SW480 (cell line): Measurements from ENCODE around the gene CRYBG1.
A peak's percentile ranks its signal among the peaks of the same experiment; 100 is the strongest.

Experiments used
- DNase-seq: peaks from one replicate; pipeline ENCODE4 v3.0.0-alpha.2; 2016; ENCODE audit warnings: low spot score

The CRYBG1 gene

DNA sequence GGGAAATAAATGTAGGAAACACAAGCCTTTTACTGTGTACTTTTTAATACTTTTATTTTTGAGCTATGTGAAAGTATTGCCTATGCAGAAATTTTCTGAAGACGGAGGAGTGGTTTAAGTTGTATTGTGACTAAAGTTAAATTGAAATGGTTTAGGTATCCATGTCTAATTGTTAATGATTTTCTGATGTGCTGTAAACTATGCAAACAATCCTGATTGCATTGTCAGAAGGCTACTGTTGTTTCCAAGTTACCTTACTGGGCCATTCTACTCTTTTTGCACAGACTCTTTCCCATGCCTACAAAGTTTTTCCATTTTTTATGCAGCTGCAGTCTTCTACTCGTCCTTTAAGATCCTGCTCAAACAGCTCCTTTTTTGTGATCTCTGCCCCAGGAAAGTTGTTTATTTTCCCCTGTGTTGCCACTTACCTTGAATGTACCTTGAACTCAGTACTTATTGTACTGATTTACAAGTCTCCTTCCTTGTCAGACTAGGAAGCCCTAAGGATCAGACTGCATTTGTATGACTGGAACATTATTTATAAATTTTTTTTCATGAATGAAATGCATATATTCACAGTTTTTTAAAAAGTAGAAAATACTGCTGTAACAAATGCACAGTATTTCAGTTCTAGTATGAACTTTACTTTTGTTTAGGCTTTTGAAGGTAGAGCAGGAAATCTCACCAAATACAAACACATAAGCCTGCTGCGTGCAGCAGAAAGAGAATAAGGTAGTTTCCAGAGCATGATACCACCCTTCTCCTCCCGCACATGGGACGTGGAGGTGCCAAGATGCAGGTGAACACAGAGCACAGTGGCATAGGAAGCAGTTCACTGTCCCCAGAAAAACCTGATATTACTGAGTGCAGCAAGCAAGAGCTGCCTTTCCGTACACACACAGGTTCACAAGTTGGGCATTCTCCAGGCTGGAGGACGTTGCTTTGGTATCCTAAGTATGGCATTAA is 97.8 kb downstream of the CRYBG1 start:
- DNase-seq, result no peak

DNA sequence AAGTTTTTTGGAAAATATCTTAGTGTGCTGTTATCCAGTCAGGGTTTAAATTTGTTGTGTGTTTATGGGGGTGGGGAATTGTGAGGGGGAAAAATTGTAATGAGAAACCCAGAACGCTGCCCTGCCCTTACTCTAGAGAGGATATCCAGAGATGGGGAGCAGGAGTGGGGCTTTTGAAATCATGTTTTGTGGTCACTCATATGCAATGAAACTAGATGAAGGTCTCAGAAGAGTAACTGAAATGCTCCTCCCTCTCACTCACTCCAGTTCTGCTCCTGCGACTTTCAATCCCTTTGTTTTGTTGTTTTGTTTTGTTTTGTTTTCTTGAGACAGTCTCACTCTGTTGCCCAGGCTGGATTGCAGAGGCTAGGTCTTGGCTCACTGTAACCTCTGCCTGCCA is 100.0 kb downstream of the CRYBG1 start:
- no peak for DNase-seq

DNA sequence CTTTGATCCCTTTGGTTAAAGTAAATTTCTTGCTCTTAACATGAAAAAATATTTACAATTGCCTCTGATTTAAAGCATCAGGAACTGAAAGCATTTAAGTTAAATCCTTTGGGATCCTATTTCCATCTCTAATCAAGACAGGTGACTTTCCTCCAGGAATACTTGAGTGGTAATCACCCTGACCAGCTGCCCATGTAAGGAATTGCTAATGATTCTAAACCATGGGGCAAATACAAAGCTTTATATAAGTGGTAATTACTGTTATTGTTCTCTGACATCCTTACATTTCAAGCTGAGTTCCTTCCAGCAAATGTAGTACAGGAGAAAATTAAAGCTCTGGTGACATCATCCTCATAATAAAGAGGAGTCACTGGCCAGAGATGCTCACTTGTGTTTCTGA is 100.6 kb downstream of the CRYBG1 start:
- no peak for DNase-seq

DNA sequence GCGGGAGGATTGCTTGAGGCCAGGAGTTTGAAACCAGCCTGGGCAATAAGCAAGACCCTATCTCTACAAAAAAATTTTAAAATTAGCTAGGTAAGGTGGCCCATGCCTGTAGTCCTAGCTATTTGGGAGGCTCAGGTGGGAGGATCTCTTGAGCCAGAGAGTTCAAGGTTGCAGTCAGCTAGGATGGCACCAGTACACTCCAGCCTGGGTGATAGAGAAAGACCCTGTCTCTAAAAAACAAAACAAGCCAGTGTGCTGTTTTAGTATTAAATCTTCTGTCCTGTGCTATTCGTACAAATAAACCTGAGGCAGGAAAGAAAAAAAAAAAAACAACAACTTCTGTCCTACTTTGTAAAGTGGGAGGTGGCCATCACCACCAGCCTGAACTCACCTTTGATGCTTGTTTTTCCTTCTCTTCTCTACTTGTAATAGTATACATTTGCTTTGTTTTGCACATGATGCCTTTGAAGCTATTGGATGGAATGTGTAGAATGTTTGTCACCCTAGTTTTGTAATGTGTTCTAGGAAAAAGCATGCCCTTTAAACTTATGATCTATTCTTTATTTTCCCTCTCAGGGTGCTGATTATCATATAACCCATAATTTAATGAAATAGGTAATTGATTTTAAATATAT is 102.5 kb downstream of the CRYBG1 start:
- no peak for DNase-seq

DNA sequence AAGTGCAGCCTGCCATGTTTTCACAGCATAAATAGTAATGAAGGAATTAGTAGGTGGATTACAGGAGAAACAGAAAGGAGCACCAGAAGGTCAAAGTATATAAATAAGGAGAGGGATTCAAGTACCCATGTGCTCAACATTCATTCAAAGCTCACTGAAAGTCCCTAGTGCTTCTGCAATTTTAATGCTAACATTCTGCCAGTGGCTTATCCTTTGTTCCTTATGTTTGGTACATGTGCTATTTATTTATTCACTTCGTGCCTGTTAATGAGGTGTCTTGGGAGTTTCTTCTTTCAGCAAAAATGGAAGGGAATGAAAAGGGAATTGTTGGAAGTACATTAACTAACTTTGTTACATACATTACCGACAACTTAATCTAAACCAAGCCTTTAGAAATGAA is 105.7 kb downstream of the CRYBG1 start:
- DNase-seq, result no peak

DNA sequence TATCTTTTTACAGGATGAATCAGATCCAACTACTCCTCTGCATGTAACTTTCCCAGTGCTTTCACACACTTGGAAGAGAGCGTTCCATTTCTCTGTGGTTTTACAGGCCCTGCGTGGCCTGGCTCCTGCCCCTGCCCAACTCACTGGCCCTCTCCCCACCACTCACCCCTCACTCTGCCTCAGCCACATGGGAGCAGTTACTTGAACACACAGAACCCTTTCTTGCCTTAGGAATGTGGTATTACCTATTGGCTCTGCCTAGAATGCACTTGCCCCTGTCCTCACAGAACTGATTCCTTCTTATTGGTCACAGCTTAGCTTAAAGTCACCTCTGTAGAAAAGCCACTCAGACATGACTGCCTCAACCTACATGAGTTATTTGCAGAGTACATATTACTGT is 108.4 kb downstream of the CRYBG1 start:
- no peak for DNase-seq

DNA sequence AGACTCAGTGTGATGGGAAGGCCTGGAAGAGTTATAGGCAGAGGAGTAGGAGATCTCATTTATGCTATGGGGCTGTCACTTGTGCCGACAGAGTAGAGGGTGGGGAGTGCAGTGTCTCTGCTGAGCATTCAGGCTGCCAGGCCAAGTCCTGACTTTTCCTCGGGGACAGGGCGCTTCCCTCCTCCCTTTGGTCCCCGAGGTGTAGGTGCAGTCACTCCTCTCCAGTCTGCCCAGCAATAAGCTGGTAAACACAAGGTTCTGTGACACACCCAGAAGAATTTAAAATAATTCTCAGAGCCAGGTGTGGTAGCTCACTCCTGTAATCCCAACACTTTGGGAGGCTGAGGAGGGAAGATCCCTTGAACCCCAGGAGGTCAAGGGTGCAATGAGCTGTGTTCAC is 109.4 kb downstream of the CRYBG1 start:
- no peak for DNase-seq

DNA sequence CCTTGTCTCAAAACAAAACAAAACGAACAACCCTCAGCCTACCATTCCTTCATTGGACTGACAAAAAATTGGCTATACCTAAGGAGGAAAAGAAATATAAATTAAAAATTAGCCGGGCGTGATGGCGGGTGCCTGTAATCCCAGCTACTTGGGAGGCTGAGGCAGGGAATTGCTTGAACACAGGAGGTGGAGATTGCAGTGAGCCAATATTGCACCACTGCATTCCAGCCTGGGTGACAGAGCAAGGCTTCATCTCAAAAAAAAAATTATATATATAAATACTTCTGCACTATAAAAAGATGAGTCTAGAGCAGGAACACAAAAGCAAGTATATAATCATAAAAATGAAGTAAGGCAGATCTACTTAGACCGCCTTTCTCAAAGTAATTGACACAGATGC is 109.8 kb downstream of the CRYBG1 start:
- no peak for DNase-seq

DNA sequence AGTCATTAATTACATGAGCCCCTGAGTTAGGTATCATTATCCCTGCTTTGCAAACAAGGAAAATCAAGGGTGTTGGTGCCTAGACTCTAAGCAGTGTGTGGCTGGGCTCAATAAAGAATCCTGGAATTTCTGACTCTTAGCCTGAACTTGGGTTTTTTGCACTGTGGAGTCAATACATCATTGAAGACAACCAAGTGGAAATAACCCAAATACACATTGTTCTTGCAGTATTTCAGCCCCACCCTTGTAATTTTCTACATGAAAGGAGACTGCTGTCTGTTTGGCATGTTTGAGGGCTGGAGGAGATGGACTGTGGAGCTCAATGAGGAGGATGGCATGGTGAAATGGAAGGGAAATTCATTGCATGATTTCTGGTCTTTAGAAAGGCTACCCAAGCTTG is 110.3 kb downstream of the CRYBG1 start:
- DNase-seq, result no peak

DNA sequence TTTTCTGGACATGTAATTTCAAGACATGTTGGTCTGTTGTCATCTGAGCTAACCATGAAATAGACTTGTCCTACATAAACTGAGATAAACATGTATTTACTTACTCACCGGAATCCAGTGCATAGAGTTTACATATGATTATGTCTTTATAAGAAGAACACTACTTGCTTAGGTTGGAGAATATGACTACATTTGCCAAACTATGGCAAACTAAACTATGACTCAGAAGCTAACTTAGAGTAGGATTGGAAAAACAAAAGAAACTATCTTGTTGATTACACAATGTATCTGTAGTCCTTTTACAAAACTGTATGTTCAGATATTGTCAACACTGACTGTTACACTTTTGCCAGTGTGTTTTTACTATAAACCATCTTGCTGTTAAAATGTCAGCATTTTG is 113.3 kb downstream of the CRYBG1 start:
- no peak for DNase-seq

DNA sequence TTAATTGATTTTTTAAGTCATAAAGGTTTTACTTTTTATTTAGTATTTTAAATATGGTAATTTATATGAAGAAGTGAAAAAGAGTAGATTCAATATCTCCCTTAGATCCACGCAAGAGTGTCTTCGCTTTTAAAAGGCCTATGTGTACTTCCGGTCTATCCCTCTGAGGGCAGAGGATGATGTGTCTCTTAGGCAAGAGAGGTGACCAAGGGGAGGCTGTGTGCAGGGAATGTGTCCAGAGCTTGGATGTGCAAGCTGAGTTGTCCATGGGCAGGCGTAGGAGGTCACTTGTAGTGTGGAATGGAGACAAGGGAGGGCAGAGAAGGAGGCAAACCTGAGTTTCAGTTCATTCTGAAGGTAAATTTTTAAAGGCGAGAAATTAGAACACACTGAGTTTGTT is 113.9 kb downstream of the CRYBG1 start:
- no peak for DNase-seq

DNA sequence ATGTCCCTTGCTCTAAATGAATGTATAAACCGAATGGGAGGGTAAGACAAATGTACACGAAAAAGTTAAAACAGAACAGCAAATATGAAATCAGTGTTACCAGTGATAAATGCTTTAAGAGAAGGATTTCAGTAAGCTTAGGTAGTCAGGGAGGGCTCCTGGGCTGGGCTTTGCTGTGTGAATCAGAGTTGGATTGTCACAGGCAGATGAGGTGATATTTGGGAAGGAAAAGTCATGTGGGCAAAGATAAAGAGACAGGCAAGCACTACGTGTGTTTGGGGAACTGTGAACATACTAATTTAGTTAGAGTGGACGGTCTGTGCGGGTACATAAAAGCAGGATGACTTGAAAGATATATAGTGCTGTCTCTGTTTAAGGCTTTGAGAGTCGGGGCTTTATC is 114.8 kb downstream of the CRYBG1 start:
- no peak for DNase-seq

DNA sequence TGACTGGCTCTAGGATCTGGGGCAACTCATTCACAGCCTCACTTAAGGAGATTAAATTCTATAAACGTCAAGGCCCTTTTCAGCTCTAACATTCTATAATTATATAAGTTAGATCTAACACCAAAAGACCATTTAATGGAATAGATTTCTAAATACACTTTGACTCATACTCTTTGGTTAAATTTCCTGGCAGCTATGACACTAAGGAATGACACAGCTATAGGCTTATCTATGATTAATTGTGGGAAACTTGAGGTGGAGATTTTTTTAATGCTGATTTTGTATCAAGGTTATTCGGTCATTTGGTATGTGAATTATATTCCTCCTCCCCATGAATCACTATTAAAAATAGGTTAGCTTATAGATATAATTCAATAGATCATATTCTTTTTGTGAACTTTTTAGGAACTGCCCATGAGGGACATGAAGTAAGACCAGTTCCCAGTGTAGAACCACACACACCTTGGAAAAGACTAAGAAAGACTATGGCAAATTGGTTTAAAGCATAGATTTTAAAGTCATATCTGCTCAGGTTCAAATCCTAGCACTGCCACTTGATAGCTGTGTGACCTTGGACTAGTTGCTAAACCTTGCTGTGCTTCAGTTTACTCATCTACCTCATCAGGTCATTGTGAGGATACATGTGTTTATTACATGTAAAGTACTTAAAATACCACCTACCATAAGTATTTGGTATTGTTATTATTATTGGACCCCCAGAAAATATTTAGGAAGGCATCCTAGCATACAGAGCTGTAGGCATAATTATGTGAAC is 116.0 kb downstream of the CRYBG1 start:
- DNase-seq, result no peak

DNA sequence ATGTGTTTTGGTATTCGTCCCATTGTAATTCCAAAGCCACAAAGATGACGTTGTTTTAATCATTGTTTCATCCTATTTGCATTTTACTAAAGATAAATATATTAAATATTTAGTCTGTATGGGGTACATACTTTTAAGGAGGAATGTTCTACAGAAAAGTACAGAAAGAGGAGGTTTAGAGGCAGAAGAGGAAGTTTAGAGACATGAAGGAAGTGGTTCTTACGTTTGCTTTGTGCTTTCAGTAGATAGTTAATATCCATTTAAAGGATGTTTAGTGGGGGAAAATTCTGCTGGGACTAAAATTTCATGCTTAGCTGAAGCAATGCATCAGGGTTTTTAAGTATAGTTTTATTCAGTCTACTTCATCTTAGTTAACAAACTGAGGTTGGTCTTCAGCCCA is 116.6 kb downstream of the CRYBG1 start:
- no peak for DNase-seq

DNA sequence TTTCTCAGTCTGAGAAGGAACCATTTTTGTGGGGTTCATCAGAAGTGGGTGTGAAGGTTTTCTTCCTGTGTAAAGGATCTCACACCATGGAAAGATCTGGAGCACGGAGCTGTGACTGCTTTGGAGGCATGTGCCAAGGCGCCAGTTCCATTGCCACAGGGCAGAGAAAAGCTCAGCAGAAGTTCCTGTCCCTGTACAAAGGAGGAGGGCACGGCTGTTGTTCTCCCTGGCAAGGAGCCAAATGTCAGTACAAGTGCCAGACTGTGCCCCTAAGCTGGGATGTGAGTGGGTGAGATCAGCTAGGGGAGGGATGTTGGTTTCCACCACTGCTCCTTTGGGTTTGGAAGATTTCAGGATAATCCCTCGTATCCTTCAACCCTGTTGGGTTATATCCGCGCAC is 117.3 kb downstream of the CRYBG1 start:
- DNase-seq, result no peak

DNA sequence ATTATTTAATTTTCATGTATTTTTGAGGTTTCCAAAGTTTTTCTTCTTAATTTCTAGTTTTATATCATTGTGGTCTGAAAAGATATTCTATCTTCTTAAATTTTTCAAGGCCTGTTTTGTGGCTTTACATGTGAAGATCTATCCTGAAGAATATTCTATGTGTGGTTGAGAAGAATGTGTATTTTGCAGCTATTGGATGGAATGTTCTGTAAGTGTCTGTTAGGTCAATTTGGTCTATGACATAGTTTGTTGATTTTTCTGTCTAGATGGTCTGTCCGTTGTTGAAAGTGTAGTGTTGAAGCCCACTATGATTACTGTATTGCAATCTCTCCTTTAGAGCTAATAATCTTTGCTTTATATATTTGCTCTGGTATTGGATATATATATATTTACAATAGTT is 125.7 kb downstream of the CRYBG1 start:
- no peak for DNase-seq

DNA sequence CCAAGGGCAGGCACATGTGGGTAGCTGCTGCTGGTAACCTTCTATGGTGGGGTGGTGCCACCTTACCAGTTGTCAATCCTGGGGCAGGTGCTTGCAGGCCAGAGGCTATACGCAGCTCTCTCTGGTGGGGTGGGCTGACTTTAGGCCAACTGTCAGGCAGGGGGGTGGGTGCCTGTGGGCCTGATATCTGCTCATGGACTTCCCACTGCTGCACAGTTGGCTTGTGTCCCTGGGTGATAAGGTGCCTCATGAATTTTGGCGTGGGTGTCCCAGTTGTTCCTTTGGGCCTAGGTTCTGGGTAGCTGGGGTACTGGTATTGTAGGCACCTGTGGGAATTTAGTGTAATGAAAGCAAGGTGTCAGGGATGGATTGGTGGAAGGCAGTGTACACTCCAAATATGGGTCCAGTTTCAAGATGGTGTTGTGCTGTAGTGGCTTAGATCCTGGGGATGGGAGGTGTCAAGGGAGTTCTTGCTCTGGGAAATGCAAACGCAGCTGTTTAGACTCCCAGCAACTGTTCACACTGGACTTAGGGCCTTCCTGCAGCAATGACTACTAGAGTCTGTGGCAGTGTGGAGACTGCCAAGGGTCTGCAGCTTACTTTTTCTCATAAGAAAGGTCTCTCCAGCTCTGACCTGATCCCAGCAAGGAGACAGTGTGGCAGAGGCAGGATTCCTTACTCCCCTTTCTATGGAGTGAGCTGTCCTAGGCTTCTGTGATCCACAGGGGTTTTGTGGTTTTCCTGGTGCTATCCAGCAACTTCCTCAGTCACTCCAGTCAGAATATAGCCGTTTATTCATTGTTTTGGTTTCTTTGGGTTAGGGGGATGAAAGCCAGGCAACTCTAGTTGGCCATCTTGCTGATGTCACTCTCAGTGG is 128.2 kb downstream of the CRYBG1 start:
- no peak for DNase-seq

DNA sequence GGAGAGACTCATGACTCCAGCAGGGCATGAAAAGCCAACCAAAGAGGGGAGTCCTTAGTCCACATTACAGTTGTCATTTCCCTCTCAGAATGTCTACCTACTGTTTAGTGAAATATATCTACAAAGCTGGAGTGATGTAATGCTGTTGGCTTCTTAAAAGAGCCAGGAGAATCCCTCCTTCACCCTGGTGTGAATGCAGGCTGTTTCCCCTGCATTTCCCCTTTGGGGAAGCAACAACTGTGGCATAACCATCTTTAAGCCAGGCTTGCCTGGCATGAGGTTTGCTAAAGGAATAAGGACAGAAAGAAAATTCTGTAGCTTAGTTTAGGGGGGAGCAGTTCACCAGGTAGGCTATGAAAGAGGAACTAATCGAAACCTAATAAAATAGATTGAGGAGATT is 129.5 kb downstream of the CRYBG1 start:
- no peak for DNase-seq

DNA sequence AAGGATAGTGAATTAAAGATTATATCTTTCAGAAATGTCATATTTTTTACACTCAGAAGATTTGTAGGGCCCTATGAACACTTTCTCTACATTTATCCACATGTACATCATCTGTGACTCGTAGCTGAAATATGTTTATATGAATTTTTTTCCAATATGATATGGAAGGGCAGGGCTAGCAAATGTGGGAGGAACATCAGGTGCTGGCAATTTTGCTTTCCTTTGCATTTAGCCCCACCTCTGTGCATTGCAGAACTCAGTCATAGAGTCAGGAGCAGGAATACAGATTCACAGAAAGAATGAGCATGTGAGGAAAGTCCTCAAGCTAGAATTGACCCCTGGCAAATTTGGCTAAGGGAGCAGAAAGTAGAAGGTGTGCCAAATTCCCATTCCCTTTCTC is 129.9 kb downstream of the CRYBG1 start:
- DNase-seq, result peak; percentile 11

DNA sequence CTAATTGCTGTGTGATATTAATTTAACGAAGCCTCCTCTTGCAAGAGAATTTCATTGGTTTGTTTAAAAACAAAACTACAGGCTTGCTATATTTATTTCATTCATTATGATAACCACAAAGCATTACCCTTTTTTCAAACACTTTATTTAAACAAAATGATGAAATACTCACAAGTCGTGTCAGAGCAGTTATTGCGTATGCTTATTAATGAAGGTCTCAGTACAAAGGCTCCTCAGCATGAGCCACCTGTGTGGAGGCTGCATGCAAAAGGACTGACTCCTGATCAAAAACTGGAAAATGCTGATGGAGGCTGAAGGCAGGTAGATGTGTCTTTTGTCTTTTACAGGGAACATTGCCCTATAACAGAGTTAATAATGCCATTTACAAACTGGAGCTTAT is 130.5 kb downstream of the CRYBG1 start:
- DNase-seq, result no peak

DNA sequence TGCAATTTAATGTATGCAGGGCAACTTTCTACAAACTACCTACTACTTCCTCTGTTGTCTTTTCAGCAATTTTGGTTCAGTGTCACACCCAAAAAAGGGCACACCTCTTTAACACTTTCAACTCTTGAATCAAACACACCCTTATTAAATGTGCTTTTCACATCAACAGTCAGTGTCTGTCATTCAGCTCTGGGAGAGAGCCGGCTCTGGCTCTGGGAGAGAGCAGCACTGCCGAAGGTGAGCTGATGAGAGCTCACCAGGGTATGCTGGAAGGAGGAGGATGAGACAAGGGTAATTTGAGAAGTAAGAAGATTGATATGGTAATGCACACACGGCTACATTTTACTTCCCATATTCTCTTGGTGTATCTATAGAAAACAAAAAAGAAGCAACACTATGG is 134.5 kb downstream of the CRYBG1 start:
- DNase-seq, result no peak

DNA sequence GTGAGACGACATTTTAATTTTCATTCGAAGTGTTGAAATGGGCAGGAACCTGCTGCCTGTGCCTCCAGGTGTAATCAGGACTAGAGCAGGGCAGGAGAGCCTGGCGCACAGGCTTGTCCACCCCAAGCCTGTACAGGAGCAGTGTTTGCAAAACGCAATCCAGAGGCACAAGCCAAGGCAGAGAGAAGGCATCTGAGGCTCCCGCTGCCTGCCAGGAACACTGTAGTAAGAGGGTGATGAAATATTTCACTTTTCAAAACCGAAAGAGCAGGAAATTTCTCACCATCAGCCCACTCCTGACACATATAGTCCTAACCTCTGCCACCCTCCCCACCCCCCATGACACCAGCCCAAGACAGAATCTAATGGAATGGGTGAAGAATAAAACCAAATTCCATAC is 136.3 kb downstream of the CRYBG1 start:
- DNase-seq, result no peak
